ENCODE results near the gene C10orf105.

- TF ChIP-seq GATA3 (IDR thresholded peaks at IDR 0.05; ENCODE audit: low read depth, low read length) (no peak), GATA2 (IDR thresholded peaks at IDR 0.05; ENCODE audit: low read depth, low read length) (no peak)
Measured at GRCh38 chr10:71719464-71720201, at the start of gene C10orf105.
